HEK293T (cell line): ENCODE measurements around the gene TRABD2A.
A peak's percentile ranks its signal among the peaks of the same experiment; 100 is the strongest.

ENCODE experiments used
- CTCF ChIA-PET: fragments of 350-600 bp; formaldehyde crosslinking; extraction: SDS; loops from one replicate; lab custom pipeline; 2021; ENCODE audit warnings: antibody characterized with exemption, inconsistent platforms; lab: Yijun Ruan, JAX
- POLR2A ChIA-PET: fragments of 350-600 bp; formaldehyde crosslinking; extraction: SDS; loops from one replicate; lab custom pipeline; 2020; ENCODE audit warnings: antibody characterized with exemption, inconsistent platforms; lab: Yijun Ruan, JAX
- DNase-seq: peaks from one replicate; pipeline ENCODE4 v3.0.0; 2012; ENCODE audit warnings: mixed read lengths; ENCODE audit errors: extremely low spot score
- ARNT ChIP-seq: fragments of 450-650 bp; IDR thresholded peaks from 2 replicates; pipeline ENCODE4 v1.6.1; 2017; ENCODE audit warnings: mild to moderate bottlenecking
- BHLHE40 ChIP-seq: fragments of 450-650 bp; IDR thresholded peaks from 2 replicates; pipeline ENCODE4 v1.6.1; 2016; ENCODE audit warnings: mild to moderate bottlenecking, moderate library complexity, borderline replicate concordance
- CTBP1 ChIP-seq: fragments of 450-650 bp; IDR thresholded peaks from 2 replicates; pipeline ENCODE4 v1.6.1; 2016; ENCODE audit warnings: borderline replicate concordance
- ELF4 ChIP-seq: fragments of 450-650 bp; IDR thresholded peaks from 2 replicates; pipeline ENCODE4 v1.6.1; 2017; ENCODE audit warnings: antibody characterized with exemption
- FOXA1 ChIP-seq: fragments of 450-650 bp; IDR thresholded peaks from 2 replicates; pipeline ENCODE4 v1.6.1; 2016; ENCODE audit warnings: mild to moderate bottlenecking
- FOXK2 ChIP-seq: fragments of 450-650 bp; IDR thresholded peaks from 2 replicates; pipeline ENCODE4 v1.6.1; 2016; ENCODE audit warnings: mild to moderate bottlenecking
- FOXM1 ChIP-seq: fragments of 450-650 bp; IDR thresholded peaks from 2 replicates; pipeline ENCODE4 v1.6.1; 2017; ENCODE audit warnings: mild to moderate bottlenecking, borderline replicate concordance
- HDGF ChIP-seq: fragments of 450-650 bp; IDR thresholded peaks from 2 replicates; pipeline ENCODE4 v1.6.1; 2017; ENCODE audit warnings: antibody characterized with exemption, borderline replicate concordance
- L3MBTL2 ChIP-seq: fragments of 450-650 bp; conservative IDR thresholded peaks from 2 replicates; pipeline ENCODE4 v1.6.1; 2016; ENCODE audit warnings: mild to moderate bottlenecking
- LEF1 ChIP-seq: fragments of 450-650 bp; IDR thresholded peaks from 2 replicates; pipeline ENCODE4 v1.6.1; 2017; ENCODE audit warnings: mild to moderate bottlenecking, borderline replicate concordance
- NFRKB ChIP-seq: fragments of 450-650 bp; IDR thresholded peaks from 2 replicates; pipeline ENCODE4 v1.6.1; 2016; ENCODE audit warnings: mild to moderate bottlenecking, moderate library complexity
- SP1 ChIP-seq: fragments of 450-650 bp; IDR thresholded peaks from 2 replicates; pipeline ENCODE4 v1.6.1; 2017
- SUZ12 ChIP-seq: fragments of 450-650 bp; IDR thresholded peaks from 2 replicates; pipeline ENCODE4 v1.6.1; 2016; ENCODE audit warnings: mild to moderate bottlenecking
- TARDBP ChIP-seq: fragments of 450-650 bp; IDR thresholded peaks from 2 replicates; pipeline ENCODE4 v1.6.1; 2016
- ZNF384 ChIP-seq: fragments of 450-650 bp; IDR thresholded peaks from 2 replicates; pipeline ENCODE4 v1.6.1; 2016
- TF ChIP-seq, protein P1 (sequence below): fragments of 450-650 bp; IDR thresholded peaks from 2 replicates; pipeline ENCODE4 v1.6.1; 2016

Gene TRABD2A

GRCh38 chr2:84880645-84881521, at the start of gene TRABD2A:
TRABD2A (minus strand) TSS chr2:84881084; CDS start chr2:84881039, 45 bp downstream.
- TF ChIP-seq L3MBTL2 (peak; percentile 69), FOXA1 (no peak)
- peak; percentile 26 for DNase-seq
- ChIA-PET POLR2A (no interaction called here), CTCF (interaction anchor here (0.6 kb wide), 1 partner anchor 448 kb away, joined by 3 read pairs; no protein-coding TSS in a partner anchor)

- DNase-seq: no peak
- POLR2A ChIA-PET: interaction anchor here (2.8 kb wide), 1 partner anchor 21 kb away, joined by 34 read pairs; the partner anchor contains the start of gene TMSB10
- TF ChIP-seq BHLHE40 (no peak), ARNT (no peak)
- CTCF ChIA-PET: interaction anchor here (1.1 to 1.9 kb wide), 3 partner anchors 10 to 45 kb away, joined by 4 to 7 read pairs (median 4); no protein-coding TSS in a partner anchor
These were observed 46.4 kb upstream of the TRABD2A start for GRCh38 chr2:84927275-84927627.

DNA sequence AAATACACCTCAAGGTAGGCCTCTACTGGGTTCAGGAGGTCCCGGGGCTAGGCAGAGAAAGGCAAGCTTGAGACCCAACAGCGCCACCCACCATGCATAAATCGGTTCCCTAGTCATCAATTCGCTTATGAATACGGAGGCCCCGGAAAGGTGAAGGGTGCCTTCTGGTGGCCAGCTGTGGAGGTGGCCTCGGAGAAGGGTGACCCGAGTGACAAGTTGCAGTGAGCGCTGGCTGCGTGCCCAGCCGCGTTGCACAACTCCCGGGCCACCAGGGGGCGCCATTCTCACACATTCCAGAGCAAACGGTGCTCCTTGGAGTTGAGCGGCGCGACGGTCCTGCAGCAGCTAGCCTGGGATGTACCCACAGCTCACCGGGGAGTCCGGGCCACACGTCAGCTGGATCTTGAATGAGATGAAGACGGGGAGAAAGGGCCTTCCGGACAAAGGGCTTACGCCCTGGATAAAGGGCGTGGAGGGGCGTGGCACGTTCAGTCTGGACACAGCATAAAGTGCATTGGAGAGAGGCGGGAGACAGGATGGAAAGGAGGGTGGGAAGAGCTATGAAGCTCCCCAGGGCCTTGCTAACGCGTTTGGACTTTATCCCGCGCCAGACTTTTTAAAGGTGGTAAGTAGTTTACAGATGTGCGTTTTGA, 45.0 kb upstream of the TRABD2A start:
- POLR2A ChIA-PET: interaction anchor here (0.7 to 2.8 kb wide), 7 partner anchors 20 to 92 kb away, joined by 3 to 34 read pairs (median 6); partner anchors contain the start of genes KCMF1 and TMSB10

DNA sequence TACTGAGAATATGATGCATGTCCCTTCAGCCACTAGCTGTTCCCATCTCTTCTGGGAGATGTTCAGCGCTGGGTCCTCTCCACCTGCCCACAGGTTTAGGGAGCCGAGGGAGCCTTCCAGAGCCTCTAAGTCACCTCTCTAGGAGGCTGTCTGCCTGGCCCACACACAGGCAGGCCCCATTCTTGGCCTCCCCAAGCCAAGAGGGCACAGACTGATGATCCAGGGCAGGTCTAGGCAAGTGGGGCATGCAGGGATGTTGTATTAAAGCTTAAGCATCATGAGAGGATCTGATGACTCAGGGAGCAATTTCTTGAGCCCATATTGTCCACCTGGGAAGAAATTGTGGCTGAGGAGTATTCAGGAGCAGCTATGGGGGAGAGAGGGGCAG, 44.4 kb upstream of the TRABD2A start:
- TF ChIP-seq SUZ12 (no peak), CTBP1 (no peak), BHLHE40 (no peak), NFRKB (no peak), FOXA1 (no peak), SP1 (no peak), ELF4 (no peak), L3MBTL2 (no peak), TARDBP (no peak), FOXM1 (no peak), LEF1 (no peak), FOXK2 (no peak)
- TF ChIP-seq, protein P1, sequence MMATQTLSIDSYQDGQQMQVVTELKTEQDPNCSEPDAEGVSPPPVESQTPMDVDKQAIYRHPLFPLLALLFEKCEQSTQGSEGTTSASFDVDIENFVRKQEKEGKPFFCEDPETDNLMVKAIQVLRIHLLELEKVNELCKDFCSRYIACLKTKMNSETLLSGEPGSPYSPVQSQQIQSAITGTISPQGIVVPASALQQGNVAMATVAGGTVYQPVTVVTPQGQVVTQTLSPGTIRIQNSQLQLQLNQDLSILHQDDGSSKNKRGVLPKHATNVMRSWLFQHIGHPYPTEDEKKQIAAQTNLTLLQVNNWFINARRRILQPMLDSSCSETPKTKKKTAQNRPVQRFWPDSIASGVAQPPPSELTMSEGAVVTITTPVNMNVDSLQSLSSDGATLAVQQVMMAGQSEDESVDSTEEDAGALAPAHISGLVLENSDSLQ: no peak
- ChIA-PET POLR2A (interaction anchor here (0.9 to 2.8 kb wide), 4 partner anchors 19 to 92 kb away, joined by 3 to 34 read pairs (median 6); partner anchors contain the start of gene TMSB10), CTCF (interaction anchor here (0.7 to 2.4 kb wide), 24 partner anchors 8 to 467 kb away, joined by 3 to 20 read pairs (median 5); partner anchors contain the start of genes SUCLG1 and TMSB10)
- no peak for DNase-seq

More for the DNA sequence above, 45.0 kb upstream of the TRABD2A start:
- peak; percentile 84 for DNase-seq
- CTCF ChIA-PET: interaction anchor here (0.6 to 2.4 kb wide), 42 partner anchors 9 to 467 kb away, joined by 3 to 20 read pairs (median 4); partner anchors contain the start of genes KCMF1, SUCLG1 and TMSB10
- TF ChIP-seq BHLHE40: no peak
- TF ChIP-seq ZNF384: no peak
- TF ChIP-seq CTBP1: peak; percentile 65; the same call in 1 of the 2 replicates
- TF ChIP-seq ARNT: no peak
- TF ChIP-seq FOXK2: no peak
- no peak for TF ChIP-seq TARDBP
- TF ChIP-seq, protein P1: peak; percentile 59
- TF ChIP-seq SUZ12: no peak
- no peak for TF ChIP-seq FOXM1
- TF ChIP-seq FOXA1: no peak
- TF ChIP-seq ELF4: no peak
- no peak for TF ChIP-seq HDGF
- no peak for TF ChIP-seq SP1
- no peak for TF ChIP-seq LEF1
- TF ChIP-seq L3MBTL2: peak; percentile 85
- TF ChIP-seq NFRKB: no peak

- TF ChIP-seq, protein P1: no peak
- no peak for TF ChIP-seq ARNT
- no peak for TF ChIP-seq SP1
- TF ChIP-seq BHLHE40: no peak
- no peak for TF ChIP-seq FOXM1
- TF ChIP-seq HDGF: no peak
- no peak for TF ChIP-seq ELF4
- DNase-seq: no peak
- CTCF ChIA-PET: interaction anchor here (1.1 to 2.4 kb wide), 8 partner anchors 16 to 445 kb away, joined by 3 to 20 read pairs (median 8); partner anchors contain the start of gene TMSB10
- POLR2A ChIA-PET: interaction anchor here (1.8 to 2.8 kb wide), 2 partner anchors 18 to 48 kb away, joined by 7 to 34 read pairs; partner anchors contain the start of gene TMSB10
These were observed 43.6 kb upstream of the TRABD2A start for GRCh38 chr2:84924173-84925106.
